GM23338 (cell line): ENCODE results near the gene RPUSD1. TPM values are rescaled to one million over a fixed set of nuclear protein-coding genes. Genes with fewer than 3 reads are reported as not detected.

Experiments used
- ATAC-seq: fragments of 200-7000 bp; cut with Tn5 transposase; 3 replicates; pipeline ENCODE4 v1.9.1; 2020
- DNase-seq: peaks from one replicate; pipeline ENCODE4 v3.0.0-alpha.2; 2015; ENCODE audit warnings: low spot score
- H2AFZ ChIP-seq: fragments of 200-600 bp; sonication (generic); 2 replicates; pipeline ENCODE4 v1.8.0; 2016; ENCODE audit warnings: antibody characterized with exemption, mild to moderate bottlenecking, moderate library complexity
- H3F3A ChIP-seq: fragments of 200-600 bp; sonication (generic); replicated peaks from 2 replicates; pipeline ENCODE4 v1.8.0; 2017; ENCODE audit warnings: antibody characterized with exemption, mixed run types, low read depth
- H3K27ac ChIP-seq: fragments of 200-600 bp; sonication (generic); 2 replicates; pipeline ENCODE4 v1.6.1; 2016; ENCODE audit warnings: low read depth
- H3K27me3 ChIP-seq: fragments of 200-600 bp; sonication (generic); 2 replicates; pipeline ENCODE4 v1.8.0; 2016; ENCODE audit warnings: mild to moderate bottlenecking, mixed run types, moderate library complexity; ENCODE audit not compliant: insufficient read depth
- H3K36me3 ChIP-seq: fragments of 200-600 bp; sonication (generic); 2 replicates; pipeline ENCODE4 v1.8.0; 2016; ENCODE audit warnings: mild to moderate bottlenecking; ENCODE audit not compliant: insufficient read depth
- H3K4me1 ChIP-seq: fragments of 200-600 bp; sonication (generic); 2 replicates; pipeline ENCODE4 v1.8.0; 2016; ENCODE audit warnings: mild to moderate bottlenecking, moderate library complexity; ENCODE audit not compliant: insufficient read depth
- H3K4me2 ChIP-seq: fragments of 200-600 bp; sonication (generic); 2 replicates; pipeline ENCODE4 v1.7.1; 2017; ENCODE audit warnings: mixed run types
- H3K4me3 ChIP-seq: fragments of 200-600 bp; sonication (generic); 2 replicates; pipeline ENCODE4 v1.6.1; 2016; ENCODE audit warnings: mixed run types
- H3K79me2 ChIP-seq: fragments of 200-600 bp; sonication (generic); replicated peaks from 2 replicates; pipeline ENCODE4 v1.8.0; 2017; ENCODE audit warnings: mild to moderate bottlenecking; ENCODE audit not compliant: insufficient read depth
- H3K9me2 ChIP-seq: fragments of 200-600 bp; sonication (generic); 2 replicates; pipeline ENCODE4 v1.8.0; 2017; ENCODE audit not compliant: insufficient read depth
- H4K20me1 ChIP-seq: fragments of 200-600 bp; sonication (generic); replicated peaks from 2 replicates; pipeline ENCODE4 v1.8.0; 2017; ENCODE audit warnings: mild to moderate bottlenecking; ENCODE audit not compliant: insufficient read depth
- H3K27ac Mint-ChIP-seq: 2 replicates; pipeline ENCODE4 v1.8.0; 2020; ENCODE audit warnings: inconsistent platforms, mild to moderate bottlenecking, moderate library complexity, mixed read lengths
- H3K27me3 Mint-ChIP-seq: 3 replicates; pipeline ENCODE4 v1.8.0; 2022; ENCODE audit warnings: low read depth, mild to moderate bottlenecking, moderate library complexity, mixed read lengths, inconsistent platforms; ENCODE audit not compliant: insufficient read depth, poor library complexity
- H3K36me3 Mint-ChIP-seq: 3 replicates; pipeline ENCODE4 v1.8.0; 2021; ENCODE audit warnings: low read depth, mild to moderate bottlenecking, inconsistent platforms, moderate library complexity, mixed read lengths
- H3K4me1 Mint-ChIP-seq: 3 replicates; pipeline ENCODE4 v1.8.0; 2020; ENCODE audit warnings: mild to moderate bottlenecking, inconsistent platforms, mixed read lengths
- H3K4me3 Mint-ChIP-seq: 3 replicates; pipeline ENCODE4 v1.8.0; 2021; ENCODE audit warnings: moderate library complexity, mild to moderate bottlenecking, inconsistent platforms, mixed read lengths
- H3K9me3 Mint-ChIP-seq: 3 replicates; pipeline ENCODE4 v1.8.0; 2020; ENCODE audit warnings: moderate library complexity, mild to moderate bottlenecking, inconsistent platforms, mixed read lengths
- EZH2 ChIP-seq: fragments of 200-600 bp; sonication (generic); IDR thresholded peaks from one replicate; pipeline ENCODE4 v1.8.0; 2017; ENCODE audit warnings: antibody characterized with exemption, mild to moderate bottlenecking, low read depth; ENCODE audit not compliant: unreplicated experiment
- EZH2phosphoT487 ChIP-seq: fragments of 200-600 bp; sonication (generic); IDR thresholded peaks from one replicate; pipeline ENCODE4 v1.8.1; 2018; ENCODE audit warnings: antibody characterized with exemption; ENCODE audit not compliant: unreplicated experiment
- JUNB ChIP-seq: IDR thresholded peaks from one replicate; pipeline ENCODE4 v1.6.1; 2016; ENCODE audit warnings: antibody characterized with exemption; ENCODE audit not compliant: unreplicated experiment
- NANOG ChIP-seq: IDR thresholded peaks from 2 replicates; pipeline ENCODE4 v1.6.1; 2016; ENCODE audit warnings: antibody characterized with exemption, borderline replicate concordance
- STAT1 ChIP-seq: IDR thresholded peaks from one replicate; pipeline ENCODE4 v1.6.1; 2016; ENCODE audit warnings: antibody characterized with exemption; ENCODE audit not compliant: unreplicated experiment
- ZNF114 ChIP-seq: fragments of 250-450 bp; sonication (Bioruptor Pico); IDR thresholded peaks from 2 replicates; pipeline ENCODE4 v1.5.0; 2020; ENCODE audit warnings: mild to moderate bottlenecking, moderate library complexity
- polyA plus RNA-seq: library from polyadenylated mRNA; unstranded; fragments of >200 nt; fragmentation: Nextera tagmentation; extraction: Ambion mirVana; gene quantifications from 2 replicates; pipeline ENCODE4 v1.2.1, GENCODE V29; 2016
- total RNA-seq: library from RNA; depleted of rRNA; stranded (reverse); fragments of >200 nt; shearing (Covaris generic); gene quantifications from 2 replicates; pipeline ENCODE4 v1.2.3, GENCODE V29; 2014
- TF ChIP-seq, protein P1 (sequence below): IDR thresholded peaks from one replicate; pipeline ENCODE4 v1.6.1; 2018; ENCODE audit warnings: antibody characterized with exemption; ENCODE audit not compliant: unreplicated experiment
- TF ChIP-seq, protein P2 (sequence below): fragments of 250-450 bp; sonication (Bioruptor Pico); IDR thresholded peaks from 2 replicates; pipeline ENCODE4 v1.5.0; 2020; ENCODE audit warnings: mild to moderate bottlenecking, moderate library complexity

Gene RPUSD1
- total and polyA plus RNA-seq, 2 experiments from 2014 or later, result 19.1 to 79.5 TPM

GRCh38 chr16:747978-748746 lies 40.0 kb downstream of the RPUSD1 start:
- H3K4me3 Mint-ChIP-seq, result no peak overlapping the region
- ATAC-seq, result no peak
- no peaks in the 10 kb centered on the region for H3K79me2 ChIP-seq
- no peaks in the 10 kb centered on the region for H3K27me3 ChIP-seq
- H3K9me3 Mint-ChIP-seq, result no peaks in the 10 kb centered on the region; the same call in 2 of the 3 replicates
- H3K4me3 ChIP-seq, result no peak overlapping the region
- no peaks in the 10 kb centered on the region for H3K36me3 ChIP-seq
- DNase-seq, result no peak
- peaks cover 21% of the 10 kb centered on the region for H3K4me1 Mint-ChIP-seq
- peaks cover 5% of the 10 kb centered on the region for H3K4me1 ChIP-seq
- no peak overlapping the region for H2AFZ ChIP-seq
- peaks cover 18% of the 10 kb centered on the region for H3K27me3 Mint-ChIP-seq
- H3K27ac ChIP-seq, result no peak overlapping the region
- H3F3A ChIP-seq, result 0 out of 2 replicates have a peak, but pooled peaks cover 5% of the 10 kb centered on the region
- H3K9me2 ChIP-seq, result no peaks in the 10 kb centered on the region
- H3K27ac Mint-ChIP-seq, result no peak overlapping the region
- H3K36me3 Mint-ChIP-seq, result no peaks in the 10 kb centered on the region
- no peaks in the 10 kb centered on the region for H4K20me1 ChIP-seq
- TF ChIP-seq, protein P1, sequence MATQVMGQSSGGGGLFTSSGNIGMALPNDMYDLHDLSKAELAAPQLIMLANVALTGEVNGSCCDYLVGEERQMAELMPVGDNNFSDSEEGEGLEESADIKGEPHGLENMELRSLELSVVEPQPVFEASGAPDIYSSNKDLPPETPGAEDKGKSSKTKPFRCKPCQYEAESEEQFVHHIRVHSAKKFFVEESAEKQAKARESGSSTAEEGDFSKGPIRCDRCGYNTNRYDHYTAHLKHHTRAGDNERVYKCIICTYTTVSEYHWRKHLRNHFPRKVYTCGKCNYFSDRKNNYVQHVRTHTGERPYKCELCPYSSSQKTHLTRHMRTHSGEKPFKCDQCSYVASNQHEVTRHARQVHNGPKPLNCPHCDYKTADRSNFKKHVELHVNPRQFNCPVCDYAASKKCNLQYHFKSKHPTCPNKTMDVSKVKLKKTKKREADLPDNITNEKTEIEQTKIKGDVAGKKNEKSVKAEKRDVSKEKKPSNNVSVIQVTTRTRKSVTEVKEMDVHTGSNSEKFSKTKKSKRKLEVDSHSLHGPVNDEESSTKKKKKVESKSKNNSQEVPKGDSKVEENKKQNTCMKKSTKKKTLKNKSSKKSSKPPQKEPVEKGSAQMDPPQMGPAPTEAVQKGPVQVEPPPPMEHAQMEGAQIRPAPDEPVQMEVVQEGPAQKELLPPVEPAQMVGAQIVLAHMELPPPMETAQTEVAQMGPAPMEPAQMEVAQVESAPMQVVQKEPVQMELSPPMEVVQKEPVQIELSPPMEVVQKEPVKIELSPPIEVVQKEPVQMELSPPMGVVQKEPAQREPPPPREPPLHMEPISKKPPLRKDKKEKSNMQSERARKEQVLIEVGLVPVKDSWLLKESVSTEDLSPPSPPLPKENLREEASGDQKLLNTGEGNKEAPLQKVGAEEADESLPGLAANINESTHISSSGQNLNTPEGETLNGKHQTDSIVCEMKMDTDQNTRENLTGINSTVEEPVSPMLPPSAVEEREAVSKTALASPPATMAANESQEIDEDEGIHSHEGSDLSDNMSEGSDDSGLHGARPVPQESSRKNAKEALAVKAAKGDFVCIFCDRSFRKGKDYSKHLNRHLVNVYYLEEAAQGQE, result no peak
- TF ChIP-seq JUNB (no peak), STAT1 (no peak), NANOG (no peak), EZH2 (no peak), EZH2phosphoT487 (no peak), ZNF114 (no peak)
- TF ChIP-seq, protein P2, sequence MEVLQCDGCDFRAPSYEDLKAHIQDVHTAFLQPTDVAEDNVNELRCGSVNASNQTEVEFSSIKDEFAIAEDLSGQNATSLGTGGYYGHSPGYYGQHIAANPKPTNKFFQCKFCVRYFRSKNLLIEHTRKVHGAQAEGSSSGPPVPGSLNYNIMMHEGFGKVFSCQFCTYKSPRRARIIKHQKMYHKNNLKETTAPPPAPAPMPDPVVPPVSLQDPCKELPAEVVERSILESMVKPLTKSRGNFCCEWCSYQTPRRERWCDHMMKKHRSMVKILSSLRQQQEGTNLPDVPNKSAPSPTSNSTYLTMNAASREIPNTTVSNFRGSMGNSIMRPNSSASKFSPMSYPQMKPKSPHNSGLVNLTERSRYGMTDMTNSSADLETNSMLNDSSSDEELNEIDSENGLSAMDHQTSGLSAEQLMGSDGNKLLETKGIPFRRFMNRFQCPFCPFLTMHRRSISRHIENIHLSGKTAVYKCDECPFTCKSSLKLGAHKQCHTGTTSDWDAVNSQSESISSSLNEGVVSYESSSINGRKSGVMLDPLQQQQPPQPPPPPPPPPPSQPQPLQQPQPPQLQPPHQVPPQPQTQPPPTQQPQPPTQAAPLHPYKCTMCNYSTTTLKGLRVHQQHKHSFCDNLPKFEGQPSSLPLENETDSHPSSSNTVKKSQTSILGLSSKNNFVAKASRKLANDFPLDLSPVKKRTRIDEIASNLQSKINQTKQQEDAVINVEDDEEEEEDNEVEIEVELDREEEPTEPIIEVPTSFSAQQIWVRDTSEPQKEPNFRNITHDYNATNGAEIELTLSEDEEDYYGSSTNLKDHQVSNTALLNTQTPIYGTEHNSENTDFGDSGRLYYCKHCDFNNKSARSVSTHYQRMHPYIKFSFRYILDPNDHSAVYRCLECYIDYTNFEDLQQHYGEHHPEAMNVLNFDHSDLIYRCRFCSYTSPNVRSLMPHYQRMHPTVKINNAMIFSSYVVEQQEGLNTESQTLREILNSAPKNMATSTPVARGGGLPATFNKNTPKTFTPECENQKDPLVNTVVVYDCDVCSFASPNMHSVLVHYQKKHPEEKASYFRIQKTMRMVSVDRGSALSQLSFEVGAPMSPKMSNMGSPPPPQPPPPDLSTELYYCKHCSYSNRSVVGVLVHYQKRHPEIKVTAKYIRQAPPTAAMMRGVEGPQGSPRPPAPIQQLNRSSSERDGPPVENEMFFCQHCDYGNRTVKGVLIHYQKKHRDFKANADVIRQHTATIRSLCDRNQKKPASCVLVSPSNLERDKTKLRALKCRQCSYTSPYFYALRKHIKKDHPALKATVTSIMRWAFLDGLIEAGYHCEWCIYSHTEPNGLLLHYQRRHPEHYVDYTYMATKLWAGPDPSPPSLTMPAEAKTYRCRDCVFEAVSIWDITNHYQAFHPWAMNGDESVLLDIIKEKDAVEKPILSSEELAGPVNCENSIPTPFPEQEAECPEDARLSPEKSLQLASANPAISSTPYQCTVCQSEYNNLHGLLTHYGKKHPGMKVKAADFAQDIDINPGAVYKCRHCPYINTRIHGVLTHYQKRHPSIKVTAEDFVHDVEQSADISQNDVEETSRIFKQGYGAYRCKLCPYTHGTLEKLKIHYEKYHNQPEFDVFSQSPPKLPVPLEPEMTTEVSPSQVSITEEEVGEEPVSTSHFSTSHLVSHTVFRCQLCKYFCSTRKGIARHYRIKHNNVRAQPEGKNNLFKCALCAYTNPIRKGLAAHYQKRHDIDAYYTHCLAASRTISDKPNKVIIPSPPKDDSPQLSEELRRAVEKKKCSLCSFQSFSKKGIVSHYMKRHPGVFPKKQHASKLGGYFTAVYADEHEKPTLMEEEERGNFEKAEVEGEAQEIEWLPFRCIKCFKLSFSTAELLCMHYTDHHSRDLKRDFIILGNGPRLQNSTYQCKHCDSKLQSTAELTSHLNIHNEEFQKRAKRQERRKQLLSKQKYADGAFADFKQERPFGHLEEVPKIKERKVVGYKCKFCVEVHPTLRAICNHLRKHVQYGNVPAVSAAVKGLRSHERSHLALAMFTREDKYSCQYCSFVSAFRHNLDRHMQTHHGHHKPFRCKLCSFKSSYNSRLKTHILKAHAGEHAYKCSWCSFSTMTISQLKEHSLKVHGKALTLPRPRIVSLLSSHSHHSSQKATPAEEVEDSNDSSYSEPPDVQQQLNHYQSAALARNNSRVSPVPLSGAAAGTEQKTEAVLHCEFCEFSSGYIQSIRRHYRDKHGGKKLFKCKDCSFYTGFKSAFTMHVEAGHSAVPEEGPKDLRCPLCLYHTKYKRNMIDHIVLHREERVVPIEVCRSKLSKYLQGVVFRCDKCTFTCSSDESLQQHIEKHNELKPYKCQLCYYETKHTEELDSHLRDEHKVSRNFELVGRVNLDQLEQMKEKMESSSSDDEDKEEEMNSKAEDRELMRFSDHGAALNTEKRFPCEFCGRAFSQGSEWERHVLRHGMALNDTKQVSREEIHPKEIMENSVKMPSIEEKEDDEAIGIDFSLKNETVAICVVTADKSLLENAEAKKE (CRISPR knock-in tag), result no peak
- no peak overlapping the region for H3K4me2 ChIP-seq
